Measurements from ENCODE around the gene TMPO.
"Not testable (repeated sequence)": the region's sequence is repeated elsewhere in the genome, so short reads cannot be mapped to it uniquely, and the experiment has no call there.

The TMPO gene

GRCh38 chr12:98511806-98512205 lies 3.6 kb upstream of the TMPO start:
- not testable (repeated sequence) for DNase-seq

GRCh38 chr12:98513379-98514322 lies 1.7 kb upstream of the TMPO start:
- DNase-seq = no peak

GRCh38 chr12:98514982-98515286 lies 456 bp upstream of the TMPO start:
- DNase-seq = peak; percentile 70

- peak; percentile 76 for DNase-seq
Observed at GRCh38 chr12:98516111-98516873, 902 bp downstream of the TMPO start.

- peak; percentile 39 for DNase-seq
Observed at GRCh38 chr12:98519257-98519907, 4.0 kb downstream of the TMPO start.

GRCh38 chr12:98530068-98530467 lies 14.7 kb downstream of the TMPO start:
- DNase-seq = no peak

- no peak for DNase-seq
Observed at GRCh38 chr12:98532687-98533304, 17.4 kb downstream of the TMPO start.

- no peak for DNase-seq
Observed at GRCh38 chr12:98533723-98534251, 18.4 kb downstream of the TMPO start.

- DNase-seq = no peak
Observed at GRCh38 chr12:98538031-98538430, 22.6 kb downstream of the TMPO start.

- DNase-seq = no peak
Observed at GRCh38 chr12:98543701-98544100, 28.3 kb downstream of the TMPO start.

- no peak for DNase-seq
Observed at GRCh38 chr12:98544751-98545150, 29.4 kb downstream of the TMPO start.

- no peak for DNase-seq
Observed at GRCh38 chr12:98549371-98550110, 34.2 kb downstream of the TMPO start.

GRCh38 chr12:98551787-98552186 lies 36.4 kb downstream of the TMPO start:
- no peak for DNase-seq

GRCh38 chr12:98558097-98558496 lies 42.7 kb downstream of the TMPO start:
- not testable (repeated sequence) for DNase-seq

GRCh38 chr12:98559666-98560065 lies 44.3 kb downstream of the TMPO start:
- DNase-seq = no peak

GRCh38 chr12:98561846-98562245 lies 46.5 kb downstream of the TMPO start:
- DNase-seq = no peak

- DNase-seq = no peak
Observed at GRCh38 chr12:98572010-98572409, 56.6 kb downstream of the TMPO start.

GRCh38 chr12:98574110-98574509 lies 58.7 kb downstream of the TMPO start:
- DNase-seq = no peak

GRCh38 chr12:98575013-98575412 lies 59.6 kb downstream of the TMPO start:
- no peak for DNase-seq

GRCh38 chr12:98576795-98577194 lies 61.4 kb downstream of the TMPO start:
- not testable (repeated sequence) for DNase-seq

- DNase-seq = no peak
Observed at GRCh38 chr12:98578392-98578791, 63.0 kb downstream of the TMPO start.

GRCh38 chr12:98578821-98579220 lies 63.4 kb downstream of the TMPO start:
- no peak for DNase-seq
